GM23338 (cell line): ENCODE results near the gene CYSLTR1. TPM values are rescaled to one million over a fixed set of nuclear protein-coding genes. Genes with fewer than 3 reads are reported as not detected.

ENCODE experiments used
- ATAC-seq: fragments of 200-7000 bp; cut with Tn5 transposase; 3 replicates; pipeline ENCODE4 v1.9.1; 2020
- DNase-seq: peaks from one replicate; pipeline ENCODE4 v3.0.0-alpha.2; 2015; ENCODE audit warnings: low spot score
- H2AFZ ChIP-seq: fragments of 200-600 bp; sonication (generic); 2 replicates; pipeline ENCODE4 v1.8.0; 2016; ENCODE audit warnings: antibody characterized with exemption, mild to moderate bottlenecking, moderate library complexity
- H3F3A ChIP-seq: fragments of 200-600 bp; sonication (generic); replicated peaks from 2 replicates; pipeline ENCODE4 v1.8.0; 2017; ENCODE audit warnings: antibody characterized with exemption, mixed run types, low read depth
- H3K27ac ChIP-seq: fragments of 200-600 bp; sonication (generic); 2 replicates; pipeline ENCODE4 v1.6.1; 2016; ENCODE audit warnings: low read depth
- H3K27me3 ChIP-seq: fragments of 200-600 bp; sonication (generic); 2 replicates; pipeline ENCODE4 v1.8.0; 2016; ENCODE audit warnings: mild to moderate bottlenecking, mixed run types, moderate library complexity; ENCODE audit not compliant: insufficient read depth
- H3K36me3 ChIP-seq: fragments of 200-600 bp; sonication (generic); 2 replicates; pipeline ENCODE4 v1.8.0; 2016; ENCODE audit warnings: mild to moderate bottlenecking; ENCODE audit not compliant: insufficient read depth
- H3K4me1 ChIP-seq: fragments of 200-600 bp; sonication (generic); 2 replicates; pipeline ENCODE4 v1.8.0; 2016; ENCODE audit warnings: mild to moderate bottlenecking, moderate library complexity; ENCODE audit not compliant: insufficient read depth
- H3K4me2 ChIP-seq: fragments of 200-600 bp; sonication (generic); 2 replicates; pipeline ENCODE4 v1.7.1; 2017; ENCODE audit warnings: mixed run types
- H3K4me3 ChIP-seq: fragments of 200-600 bp; sonication (generic); 2 replicates; pipeline ENCODE4 v1.6.1; 2016; ENCODE audit warnings: mixed run types
- H3K79me2 ChIP-seq: fragments of 200-600 bp; sonication (generic); replicated peaks from 2 replicates; pipeline ENCODE4 v1.8.0; 2017; ENCODE audit warnings: mild to moderate bottlenecking; ENCODE audit not compliant: insufficient read depth
- H3K9me2 ChIP-seq: fragments of 200-600 bp; sonication (generic); 2 replicates; pipeline ENCODE4 v1.8.0; 2017; ENCODE audit not compliant: insufficient read depth
- H4K20me1 ChIP-seq: fragments of 200-600 bp; sonication (generic); replicated peaks from 2 replicates; pipeline ENCODE4 v1.8.0; 2017; ENCODE audit warnings: mild to moderate bottlenecking; ENCODE audit not compliant: insufficient read depth
- H3K27ac Mint-ChIP-seq: 2 replicates; pipeline ENCODE4 v1.8.0; 2020; ENCODE audit warnings: inconsistent platforms, mild to moderate bottlenecking, moderate library complexity, mixed read lengths
- H3K27me3 Mint-ChIP-seq: 3 replicates; pipeline ENCODE4 v1.8.0; 2022; ENCODE audit warnings: low read depth, mild to moderate bottlenecking, moderate library complexity, mixed read lengths, inconsistent platforms; ENCODE audit not compliant: insufficient read depth, poor library complexity
- H3K36me3 Mint-ChIP-seq: 3 replicates; pipeline ENCODE4 v1.8.0; 2021; ENCODE audit warnings: low read depth, mild to moderate bottlenecking, inconsistent platforms, moderate library complexity, mixed read lengths
- H3K4me1 Mint-ChIP-seq: 3 replicates; pipeline ENCODE4 v1.8.0; 2020; ENCODE audit warnings: mild to moderate bottlenecking, inconsistent platforms, mixed read lengths
- H3K4me3 Mint-ChIP-seq: 3 replicates; pipeline ENCODE4 v1.8.0; 2021; ENCODE audit warnings: moderate library complexity, mild to moderate bottlenecking, inconsistent platforms, mixed read lengths
- H3K9me3 Mint-ChIP-seq: 3 replicates; pipeline ENCODE4 v1.8.0; 2020; ENCODE audit warnings: moderate library complexity, mild to moderate bottlenecking, inconsistent platforms, mixed read lengths
- CREB1 ChIP-seq: fragments of 250-450 bp; sonication (Bioruptor Pico); IDR thresholded peaks from 2 replicates; pipeline ENCODE4 v1.5.0; 2020; ENCODE audit warnings: low read depth, mild to moderate bottlenecking, moderate library complexity
- CTCF ChIP-seq, 2 experiments: fragments of 200-600 bp in 1 of 2; sonication (generic) in 1 of 2; conservative IDR thresholded peaks; 2 replicates each; pipeline versions ENCODE4 v1.5.1 to v1.6.1; 2016 to 2017; ENCODE audit warnings: antibody characterized with exemption in 2 of 2, low read depth in 2 of 2, mild to moderate bottlenecking in 2 of 2, moderate library complexity in 1 of 2
- ETS1 ChIP-seq: IDR thresholded peaks from 2 replicates; pipeline ENCODE4 v1.6.1; 2016; ENCODE audit warnings: antibody characterized with exemption
- EZH2 ChIP-seq: fragments of 200-600 bp; sonication (generic); IDR thresholded peaks from one replicate; pipeline ENCODE4 v1.8.0; 2017; ENCODE audit warnings: antibody characterized with exemption, mild to moderate bottlenecking, low read depth; ENCODE audit not compliant: unreplicated experiment
- EZH2phosphoT487 ChIP-seq: fragments of 200-600 bp; sonication (generic); IDR thresholded peaks from one replicate; pipeline ENCODE4 v1.8.1; 2018; ENCODE audit warnings: antibody characterized with exemption; ENCODE audit not compliant: unreplicated experiment
- JUNB ChIP-seq: IDR thresholded peaks from one replicate; pipeline ENCODE4 v1.6.1; 2016; ENCODE audit warnings: antibody characterized with exemption; ENCODE audit not compliant: unreplicated experiment
- NANOG ChIP-seq: IDR thresholded peaks from 2 replicates; pipeline ENCODE4 v1.6.1; 2016; ENCODE audit warnings: antibody characterized with exemption, borderline replicate concordance
- POLR2AphosphoS5 ChIP-seq: IDR thresholded peaks from 2 replicates; pipeline ENCODE4 v1.6.1; 2016; ENCODE audit warnings: antibody characterized with exemption, low read depth
- REST ChIP-seq: IDR thresholded peaks from one replicate; pipeline ENCODE4 v1.6.1; 2018; ENCODE audit warnings: antibody characterized with exemption; ENCODE audit not compliant: unreplicated experiment
- STAT1 ChIP-seq: IDR thresholded peaks from one replicate; pipeline ENCODE4 v1.6.1; 2016; ENCODE audit warnings: antibody characterized with exemption; ENCODE audit not compliant: unreplicated experiment
- ZNF114 ChIP-seq: fragments of 250-450 bp; sonication (Bioruptor Pico); IDR thresholded peaks from 2 replicates; pipeline ENCODE4 v1.5.0; 2020; ENCODE audit warnings: mild to moderate bottlenecking, moderate library complexity
- ZNF331 ChIP-seq: fragments of 250-450 bp; sonication (Bioruptor Pico); IDR thresholded peaks from 2 replicates; pipeline ENCODE4 v1.5.0; 2020; ENCODE audit warnings: low read depth, mild to moderate bottlenecking, moderate library complexity
- ZNF462 ChIP-seq: fragments of 250-450 bp; sonication (Bioruptor Pico); IDR thresholded peaks from 2 replicates; pipeline ENCODE4 v1.5.0; 2020; ENCODE audit warnings: mild to moderate bottlenecking, moderate library complexity
- polyA plus RNA-seq: library from polyadenylated mRNA; unstranded; fragments of >200 nt; fragmentation: Nextera tagmentation; extraction: Ambion mirVana; gene quantifications from 2 replicates; pipeline ENCODE4 v1.2.1, GENCODE V29; 2016
- total RNA-seq: library from RNA; depleted of rRNA; stranded (reverse); fragments of >200 nt; shearing (Covaris generic); gene quantifications from 2 replicates; pipeline ENCODE4 v1.2.3, GENCODE V29; 2014

CYSLTR1 gene
- total and polyA plus RNA-seq, 2 experiments from 2014 or later, result not detected

GRCh38 chrX:78313526-78313925 lies 13.9 kb downstream of the CYSLTR1 start:
- no peaks in the 10 kb centered on the region for H3K27me3 Mint-ChIP-seq
- Histone ChIP-seq H3K79me2 (no peaks in the 10 kb centered on the region), H3K27me3 (no peaks in the 10 kb centered on the region), H3K27ac (no peak overlapping the region), H3F3A (no peaks in the 10 kb centered on the region), H3K4me2 (no peak overlapping the region), H3K4me3 (no peak overlapping the region), H2AFZ (no peak overlapping the region), H3K4me1 (no peaks in the 10 kb centered on the region), H4K20me1 (no peaks in the 10 kb centered on the region), H3K36me3 (no peaks in the 10 kb centered on the region), H3K9me2 (no peaks in the 10 kb centered on the region)
- no peak overlapping the region for H3K4me3 Mint-ChIP-seq
- DNase-seq (no peak), ATAC-seq (no peak)
- H3K9me3 Mint-ChIP-seq, result no peaks in the 10 kb centered on the region; the same call in 2 of the 3 replicates
- TF ChIP-seq REST (no peak), NANOG (no peak), JUNB (no peak), CREB1 (CRISPR knock-in tag) (no peak), ETS1 (no peak), ZNF462 (no peak), ZNF331 (CRISPR knock-in tag) (no peak), EZH2phosphoT487 (no peak), POLR2AphosphoS5 (no peak), ZNF114 (CRISPR knock-in tag) (no peak), CTCF (conservative IDR thresholded peaks at IDR 0.05; ENCODE audit: low read depth in 2 of 2) (no peak), EZH2 (no peak), STAT1 (no peak)
- no peaks in the 10 kb centered on the region; the same call in 2 of the 3 replicates for H3K4me1 Mint-ChIP-seq
- H3K27ac Mint-ChIP-seq, result no peak overlapping the region
- no peaks in the 10 kb centered on the region for H3K36me3 Mint-ChIP-seq
